Activated T-cell treated with anti-CD3 and anti-CD28 coated beads, Interleukin-2, amount 50 U/mL, for 4 hours (primary cell): ENCODE measurements around the gene GCNT2. TPM values are rescaled to one million over a fixed set of nuclear protein-coding genes. Genes with fewer than 3 reads are reported as not detected.
"Not testable (repeated sequence)": the region's sequence is repeated elsewhere in the genome, so short reads cannot be mapped to it uniquely, and the experiment has no call there.

ENCODE experiments used
- ATAC-seq, 2 donors: fragments of 200-7000 bp; cut with Tn5 transposase; one replicate each; pipeline ENCODE4 v1.10.0; 2021
- DNase-seq: peaks from one replicate; pipeline ENCODE4 v3.0.0-alpha.2; 2020
- H3K27me3 Mint-ChIP-seq: one replicate; pipeline ENCODE4 v1.8.0; 2021; ENCODE audit warnings: low read depth, mixed read lengths
- H3K36me3 Mint-ChIP-seq: one replicate; pipeline ENCODE4 v1.8.0; 2022; ENCODE audit warnings: mixed read lengths; ENCODE audit not compliant: insufficient read depth
- H3K4me1 Mint-ChIP-seq: one replicate; pipeline ENCODE4 v1.8.0; 2021; ENCODE audit warnings: low read depth, mixed read lengths
- H3K4me3 Mint-ChIP-seq: one replicate; pipeline ENCODE4 v1.8.0; 2021; ENCODE audit warnings: mild to moderate bottlenecking, moderate library complexity, mixed read lengths
- H3K9me3 Mint-ChIP-seq: one replicate; pipeline ENCODE4 v1.8.0; 2021; ENCODE audit warnings: mixed read lengths
- total RNA-seq, 3 donors: library from RNA; stranded (reverse); gene quantifications; one replicate each; pipeline ENCODE4 v1.2.1, GENCODE V29; 2021

The GCNT2 gene
- total RNA-seq, 3 donors from 2014 or later: 0.71 to 0.92 (median 0.78) TPM

DNA sequence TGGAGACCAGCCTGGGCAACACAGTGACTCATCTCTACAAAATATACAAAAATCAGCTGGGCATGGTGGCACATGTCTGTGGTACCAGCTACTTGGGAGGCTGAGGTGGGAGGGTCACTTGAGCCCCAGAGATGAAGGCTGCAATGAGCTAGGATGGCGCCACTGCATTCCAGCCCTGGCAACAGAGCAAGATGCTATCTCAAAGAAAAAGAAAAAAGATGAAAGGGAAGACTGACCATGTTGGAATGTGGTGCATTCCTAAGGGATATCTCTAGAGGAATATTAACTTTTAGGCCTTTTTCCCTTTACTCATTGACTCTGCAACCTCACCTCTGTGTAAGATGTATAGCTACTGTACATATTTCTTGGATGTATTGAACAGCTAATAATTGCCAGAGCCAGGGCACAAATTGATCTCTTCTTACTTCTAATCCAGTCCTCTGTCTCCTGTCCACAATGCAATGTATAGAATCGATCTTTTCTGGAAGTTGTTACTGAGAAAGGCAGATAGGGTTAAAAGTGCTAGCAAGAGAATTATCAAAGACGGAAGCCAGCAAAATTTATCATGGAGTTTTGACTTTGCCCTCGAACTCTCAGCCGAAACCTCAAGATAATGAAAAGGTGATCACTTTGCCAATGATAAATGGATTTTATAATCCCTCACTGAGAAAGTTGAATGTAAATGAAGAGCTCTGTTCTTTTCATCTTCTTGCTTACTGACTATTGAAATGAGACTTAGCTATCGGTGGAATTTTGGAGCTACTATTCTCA is 46.3 kb downstream of the GCNT2 start:
- H3K4me3 Mint-ChIP-seq: no peak overlapping the region
- no peak for ATAC-seq
- no peaks in the 10 kb centered on the region for H3K4me1 Mint-ChIP-seq

DNA sequence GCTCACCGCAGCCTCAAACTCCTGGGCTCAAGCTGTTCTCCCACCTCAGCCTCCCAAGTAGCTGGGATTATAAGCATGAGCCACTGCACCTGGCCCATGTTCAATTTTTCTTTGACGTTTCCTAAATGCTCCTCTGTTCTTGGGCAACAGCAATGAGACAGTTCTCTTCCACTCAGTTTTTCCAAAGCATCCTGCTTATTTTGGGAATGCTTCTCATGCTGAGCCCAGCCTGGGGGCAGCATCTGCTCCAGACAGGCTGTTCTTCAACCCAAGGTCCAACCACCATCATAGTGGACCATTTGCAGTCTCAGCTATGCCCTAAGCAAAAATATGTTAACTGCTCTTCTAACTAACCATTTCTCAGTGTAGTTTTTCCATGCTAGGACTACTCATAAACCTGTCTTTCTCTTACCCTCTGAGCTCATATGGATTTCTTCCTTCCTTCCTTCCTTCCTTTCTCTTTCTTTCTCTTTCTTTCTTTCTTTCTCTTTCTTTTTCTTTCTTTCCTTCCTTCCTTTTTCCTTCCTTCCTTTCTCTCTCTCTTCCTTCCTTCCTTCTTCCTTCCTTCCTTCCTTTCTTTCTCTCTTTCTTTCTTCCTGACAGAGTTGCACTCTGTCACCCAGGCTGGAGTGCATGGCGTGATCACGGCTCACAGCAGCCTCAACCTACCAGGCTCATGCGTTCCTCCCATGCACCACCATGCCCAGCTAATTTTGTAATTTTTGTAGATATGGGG is 48.4 kb downstream of the GCNT2 start:
- H3K27me3 Mint-ChIP-seq: no peaks in the 10 kb centered on the region
- no peak for ATAC-seq

More for the DNA sequence above, 46.3 kb downstream of the GCNT2 start:
- Mint-ChIP-seq H3K36me3 (peaks cover 8% of the 10 kb centered on the region), H3K9me3 (no peaks in the 10 kb centered on the region), H3K27me3 (no peaks in the 10 kb centered on the region)
- no peak for DNase-seq

DNA sequence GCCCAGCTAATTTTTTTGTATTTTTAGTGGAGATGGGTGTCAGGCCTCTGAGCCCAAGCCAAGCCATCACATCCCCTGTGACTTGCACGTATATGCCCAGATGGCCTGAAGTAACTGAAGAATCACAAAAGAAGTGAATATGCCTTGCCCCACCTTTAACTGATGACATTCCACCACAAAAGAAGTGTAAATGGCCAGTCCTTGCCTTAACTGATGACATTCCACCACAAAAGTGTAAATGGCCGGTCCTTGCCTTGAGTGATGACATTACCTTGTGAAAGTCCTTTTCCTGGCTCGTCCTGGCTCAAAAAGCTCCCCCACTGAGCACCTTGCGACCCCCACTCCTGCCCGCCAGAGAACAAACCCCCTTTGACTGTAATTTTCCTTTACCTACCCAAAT is 54.4 kb downstream of the GCNT2 start:
- not testable (repeated sequence) for H3K36me3 Mint-ChIP-seq, DNase-seq, H3K27me3 Mint-ChIP-seq, H3K4me3 Mint-ChIP-seq, H3K9me3 Mint-ChIP-seq, ATAC-seq, H3K4me1 Mint-ChIP-seq

More for the DNA sequence above, 48.4 kb downstream of the GCNT2 start:
- Mint-ChIP-seq H3K36me3 (peaks cover 8% of the 10 kb centered on the region), H3K4me3 (no peak overlapping the region), H3K9me3 (no peaks in the 10 kb centered on the region), H3K4me1 (no peaks in the 10 kb centered on the region)
- DNase-seq: no peak

DNA sequence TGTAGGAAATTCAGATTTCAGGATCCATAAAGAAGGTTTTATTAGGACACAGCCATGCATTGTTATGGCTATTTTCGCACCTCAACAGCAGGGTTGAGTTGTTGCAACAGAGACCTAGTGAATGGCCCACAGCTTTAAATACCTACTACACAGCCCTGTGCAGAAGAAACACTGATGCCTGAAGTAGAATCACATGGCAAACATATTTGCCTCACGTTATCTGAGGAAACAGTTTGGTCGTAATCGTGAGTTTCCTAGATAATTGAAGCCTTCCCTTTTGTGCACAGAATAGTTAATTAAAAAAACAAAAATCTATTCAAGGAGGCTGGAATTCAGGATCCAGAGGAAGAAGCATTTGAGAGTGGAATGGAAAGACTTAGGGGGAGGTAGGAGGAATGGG is 55.1 kb downstream of the GCNT2 start:
- Mint-ChIP-seq H3K4me3 (no peak overlapping the region), H3K9me3 (no peaks in the 10 kb centered on the region), H3K4me1 (no peaks in the 10 kb centered on the region), H3K27me3 (no peaks in the 10 kb centered on the region), H3K36me3 (peaks cover 2% of the 10 kb centered on the region)
- DNase-seq (no peak), ATAC-seq (no peak)

DNA sequence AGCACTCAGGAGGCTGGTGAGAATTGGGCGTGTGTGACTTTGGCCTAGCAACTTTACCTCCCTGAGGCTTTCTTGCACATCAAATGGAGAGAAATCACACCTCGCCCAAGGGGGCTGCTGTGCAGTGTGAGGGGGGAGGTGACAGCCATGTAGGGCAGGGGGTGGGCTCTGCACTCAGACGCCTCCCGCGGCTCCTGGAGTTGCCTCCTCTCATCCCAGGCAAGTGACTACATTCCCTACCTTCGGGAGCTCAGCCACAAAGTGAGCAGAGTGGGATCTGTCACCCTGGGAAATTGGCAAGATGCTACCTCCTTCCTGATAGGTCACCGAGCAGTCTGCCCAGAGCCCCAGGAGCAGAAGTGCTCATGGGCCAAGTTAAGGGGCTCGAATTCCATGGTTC is 56.0 kb downstream of the GCNT2 start:
- no peaks in the 10 kb centered on the region for H3K27me3 Mint-ChIP-seq
- no peaks in the 10 kb centered on the region for H3K9me3 Mint-ChIP-seq
- peaks cover 2% of the 10 kb centered on the region for H3K36me3 Mint-ChIP-seq
- no peak overlapping the region for H3K4me3 Mint-ChIP-seq
- DNase-seq (no peak), ATAC-seq (no peak)
- H3K4me1 Mint-ChIP-seq: no peaks in the 10 kb centered on the region

DNA sequence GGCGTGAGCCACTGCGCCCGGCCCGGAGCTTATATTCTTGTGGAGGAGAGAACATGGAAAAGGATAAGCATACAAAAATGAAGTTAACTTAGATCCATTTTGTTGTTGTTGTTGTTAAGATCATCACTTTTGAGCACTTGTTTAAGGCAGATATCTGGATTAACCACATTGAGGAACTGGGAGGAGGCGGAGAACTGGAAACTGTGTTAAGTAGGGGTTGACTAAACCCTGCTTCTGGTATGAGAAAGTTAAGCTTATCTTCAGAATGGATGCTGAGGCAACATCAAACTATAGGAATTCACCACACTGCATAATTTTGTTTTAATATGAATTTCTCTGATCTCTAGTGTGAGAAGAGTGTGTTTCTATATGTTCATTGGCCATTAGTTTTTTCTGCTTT is 57.6 kb downstream of the GCNT2 start:
- DNase-seq (no peak), ATAC-seq (no peak)
- Mint-ChIP-seq H3K27me3 (no peaks in the 10 kb centered on the region), H3K36me3 (peaks cover 2% of the 10 kb centered on the region), H3K9me3 (no peaks in the 10 kb centered on the region), H3K4me1 (no peaks in the 10 kb centered on the region), H3K4me3 (no peak overlapping the region)

DNA sequence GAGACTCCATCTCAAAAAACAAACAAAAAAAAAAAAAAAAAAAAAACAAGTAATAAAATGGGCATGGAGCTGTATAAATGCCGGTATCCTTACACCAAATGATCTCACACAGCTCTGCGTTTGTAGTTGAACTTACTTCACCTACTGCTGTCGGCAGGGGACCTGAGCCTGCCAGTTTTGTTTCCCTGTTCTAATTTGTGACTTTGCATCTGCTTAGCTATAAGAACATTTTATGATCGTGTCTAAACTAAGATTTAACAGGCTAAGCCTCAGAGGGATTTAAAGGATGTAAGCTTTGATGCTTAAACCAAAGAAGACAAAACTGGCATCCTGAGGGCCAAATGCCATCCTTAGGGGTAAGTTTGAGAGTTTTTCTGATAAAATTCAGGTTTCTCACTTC is 58.7 kb downstream of the GCNT2 start:
- no peaks in the 10 kb centered on the region for H3K9me3 Mint-ChIP-seq
- no peaks in the 10 kb centered on the region for H3K27me3 Mint-ChIP-seq
- H3K4me1 Mint-ChIP-seq: no peaks in the 10 kb centered on the region
- no peak overlapping the region for H3K4me3 Mint-ChIP-seq
- DNase-seq: no peak
- H3K36me3 Mint-ChIP-seq: peaks cover 1% of the 10 kb centered on the region
- no peak for ATAC-seq

DNA sequence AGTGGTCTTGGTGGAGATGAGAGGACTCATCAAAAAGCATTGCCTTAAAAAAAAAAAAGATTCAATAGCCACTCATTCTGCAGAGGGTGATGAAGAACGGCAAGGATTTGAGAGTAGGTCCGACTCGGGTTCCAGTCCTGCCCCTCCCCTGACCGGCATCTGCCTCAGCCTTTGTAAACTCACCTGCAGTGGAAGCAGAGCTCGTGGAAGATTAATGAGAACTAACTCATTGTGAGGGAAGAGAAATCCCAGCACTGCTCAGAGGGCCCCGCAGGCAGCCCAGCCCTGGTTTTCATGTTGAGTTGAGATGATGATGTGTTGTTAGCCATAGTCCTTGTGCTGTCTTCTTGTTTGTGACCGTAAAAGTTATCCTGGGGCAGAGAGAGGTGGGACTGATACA is 59.4 kb downstream of the GCNT2 start:
- DNase-seq: no peak
- Mint-ChIP-seq H3K4me1 (no peaks in the 10 kb centered on the region), H3K4me3 (no peak overlapping the region), H3K9me3 (no peaks in the 10 kb centered on the region), H3K36me3 (peaks cover 4% of the 10 kb centered on the region), H3K27me3 (no peaks in the 10 kb centered on the region)
- no peak for ATAC-seq

DNA sequence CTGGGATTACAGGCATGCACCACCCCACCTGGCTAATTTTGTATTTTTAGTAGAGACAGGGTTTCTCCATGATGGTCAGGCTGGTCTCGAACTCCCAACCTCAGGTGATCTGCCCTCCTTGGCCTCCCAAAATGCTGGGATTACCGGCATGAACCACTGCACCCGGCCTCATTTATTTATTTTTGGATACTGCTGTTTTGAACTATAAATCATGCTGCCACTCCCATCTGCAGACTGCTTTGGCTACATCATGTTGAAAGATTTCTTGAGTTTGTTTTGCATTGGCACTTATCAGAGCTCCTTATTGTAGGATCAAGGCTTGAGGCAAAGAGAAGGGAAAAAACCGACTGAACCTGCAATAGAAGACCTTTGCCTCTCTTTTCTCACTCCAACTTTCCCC is 60.3 kb downstream of the GCNT2 start:
- not testable (repeated sequence) for H3K27me3 Mint-ChIP-seq, H3K4me1 Mint-ChIP-seq, H3K9me3 Mint-ChIP-seq, DNase-seq, ATAC-seq, H3K4me3 Mint-ChIP-seq, H3K36me3 Mint-ChIP-seq

DNA sequence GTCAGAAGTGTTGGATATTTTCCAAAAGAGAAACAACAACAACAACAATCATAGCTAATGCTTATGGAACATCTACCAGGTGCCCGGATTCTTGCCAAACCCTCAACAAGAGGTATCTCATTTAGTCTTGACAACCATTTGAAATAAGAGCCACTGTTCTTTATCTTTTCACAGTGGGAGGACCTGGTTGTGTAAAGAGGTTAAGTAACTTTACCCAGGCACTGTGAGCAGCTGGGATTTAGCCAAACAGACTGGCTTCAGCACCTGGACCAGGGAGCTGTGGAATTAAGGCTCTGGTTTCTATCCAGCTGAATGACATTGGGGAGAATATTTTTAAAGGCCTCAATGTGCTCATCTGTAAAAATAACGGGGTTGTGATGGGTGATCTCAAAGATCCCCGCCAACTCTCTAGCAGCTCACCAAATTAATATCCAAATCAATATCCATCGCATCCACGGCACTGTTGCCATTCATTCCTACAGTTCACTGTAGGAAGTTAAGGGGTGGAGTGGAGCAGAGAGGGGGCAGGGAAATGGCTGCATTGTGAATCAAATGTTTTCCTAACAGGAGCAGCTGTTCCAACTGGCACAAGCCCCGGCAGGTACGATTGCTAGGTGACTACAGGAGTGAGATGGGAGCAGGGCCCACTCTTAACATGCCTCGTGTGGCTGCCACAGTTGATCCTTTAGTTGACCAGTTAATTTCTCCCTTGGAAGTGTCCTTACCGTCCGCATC is 61.8 kb downstream of the GCNT2 start:
- no peaks in the 10 kb centered on the region for H3K27me3 Mint-ChIP-seq
- no peak overlapping the region for H3K4me3 Mint-ChIP-seq
- no peaks in the 10 kb centered on the region for H3K9me3 Mint-ChIP-seq
- DNase-seq: no peak
- no peaks in the 10 kb centered on the region for H3K4me1 Mint-ChIP-seq
- ATAC-seq: no peak
- H3K36me3 Mint-ChIP-seq: peaks cover 4% of the 10 kb centered on the region

DNA sequence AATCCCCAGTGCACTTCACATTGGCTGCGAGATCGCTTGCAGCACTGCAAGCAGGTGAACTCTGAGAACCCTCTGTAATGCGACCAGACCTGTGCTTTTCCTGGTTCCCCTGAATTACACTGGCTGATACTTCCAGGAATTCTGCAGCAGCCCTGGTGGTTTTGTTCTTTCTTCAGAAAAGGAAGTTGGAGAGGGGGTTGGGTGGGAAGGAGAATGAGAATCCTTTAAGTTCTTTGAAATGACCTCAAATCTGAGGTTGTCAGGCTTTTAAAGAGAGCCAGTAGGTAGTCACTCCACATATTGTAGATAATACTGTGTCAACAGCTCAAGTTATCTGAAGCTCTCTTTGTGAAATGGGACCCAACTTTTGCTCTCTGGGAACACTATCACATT is 62.4 kb downstream of the GCNT2 start:
- Mint-ChIP-seq H3K9me3 (no peaks in the 10 kb centered on the region), H3K4me3 (no peak overlapping the region), H3K27me3 (no peaks in the 10 kb centered on the region), H3K4me1 (no peaks in the 10 kb centered on the region), H3K36me3 (peaks cover 4% of the 10 kb centered on the region)
- ATAC-seq (no peak), DNase-seq (no peak)

DNA sequence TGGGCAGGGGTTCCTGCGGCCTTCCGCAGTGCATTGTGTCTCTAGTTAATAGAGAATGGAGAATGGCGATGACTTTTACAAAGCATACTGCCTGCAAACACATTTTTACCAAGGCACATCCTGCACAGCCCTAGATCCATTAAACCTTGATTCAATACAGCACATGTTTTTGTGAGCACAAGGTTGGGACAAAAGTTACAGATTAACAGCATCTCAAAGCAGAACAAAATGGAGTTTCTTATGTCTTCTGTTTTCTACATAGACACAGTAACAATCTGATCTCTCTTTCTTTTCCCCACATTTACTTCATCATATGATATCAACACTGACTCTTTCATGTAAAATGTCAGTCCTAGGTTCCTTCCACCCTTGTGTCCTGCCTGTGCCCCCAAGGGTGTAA is 63.5 kb downstream of the GCNT2 start:
- Mint-ChIP-seq H3K27me3 (no peaks in the 10 kb centered on the region), H3K9me3 (no peaks in the 10 kb centered on the region), H3K4me1 (no peaks in the 10 kb centered on the region), H3K4me3 (no peak overlapping the region), H3K36me3 (peaks cover 4% of the 10 kb centered on the region)
- no peak for ATAC-seq
- DNase-seq: no peak

DNA sequence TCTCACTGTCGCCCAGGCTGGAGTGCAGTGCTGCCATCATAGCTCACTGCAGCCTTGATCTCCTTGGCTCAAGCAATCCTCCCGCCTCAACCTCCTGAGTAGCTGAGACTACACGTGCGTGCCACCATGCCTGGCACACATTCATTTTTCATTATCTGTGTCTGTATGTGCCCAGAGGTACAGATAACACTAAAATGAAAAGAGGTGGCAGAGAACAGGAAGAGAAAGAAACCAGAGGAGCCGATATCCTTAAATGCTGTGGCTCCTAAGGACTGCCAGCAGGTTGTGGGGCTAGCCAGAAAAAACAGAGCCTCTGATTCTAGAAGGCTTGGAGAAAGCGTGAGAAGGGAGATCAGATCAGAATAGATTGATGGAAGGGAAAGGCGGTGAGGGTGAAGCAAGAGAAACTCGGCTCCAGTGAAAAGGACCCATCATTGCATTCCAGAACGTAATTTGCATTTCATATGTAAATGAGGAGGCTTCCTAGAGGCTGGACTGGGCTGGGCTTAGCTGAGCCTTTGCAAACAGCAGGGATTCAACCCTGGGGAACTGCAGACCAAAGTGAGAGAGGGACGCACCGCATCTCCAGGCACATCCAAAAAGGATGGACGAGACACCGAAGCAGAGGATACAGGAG is 64.2 kb downstream of the GCNT2 start:
- peaks cover 4% of the 10 kb centered on the region for H3K36me3 Mint-ChIP-seq
- H3K27me3 Mint-ChIP-seq: no peaks in the 10 kb centered on the region

DNA sequence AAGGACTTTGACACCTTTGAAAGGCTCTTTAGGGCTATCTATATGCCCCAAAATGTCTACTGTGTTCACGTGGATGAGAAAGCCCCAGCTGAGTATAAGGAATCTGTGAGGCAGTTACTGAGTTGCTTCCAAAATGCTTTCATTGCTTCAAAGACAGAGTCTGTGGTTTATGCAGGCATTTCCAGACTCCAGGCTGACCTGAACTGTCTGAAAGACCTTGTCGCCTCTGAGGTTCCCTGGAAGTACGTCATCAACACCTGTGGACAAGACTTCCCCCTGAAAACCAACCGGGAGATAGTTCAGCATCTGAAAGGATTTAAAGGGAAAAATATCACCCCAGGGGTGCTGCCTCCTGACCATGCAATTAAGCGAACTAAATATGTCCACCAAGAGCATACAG is 65.2 kb downstream of the GCNT2 start:
- ATAC-seq (no peak), DNase-seq (no peak)
- Mint-ChIP-seq H3K4me1 (no peaks in the 10 kb centered on the region), H3K36me3 (peaks cover 4% of the 10 kb centered on the region), H3K27me3 (no peaks in the 10 kb centered on the region), H3K9me3 (no peaks in the 10 kb centered on the region), H3K4me3 (no peak overlapping the region)

More for the DNA sequence above, 64.2 kb downstream of the GCNT2 start:
- Mint-ChIP-seq H3K4me1 (no peaks in the 10 kb centered on the region), H3K4me3 (no peak overlapping the region), H3K9me3 (no peaks in the 10 kb centered on the region)
- ATAC-seq: no peak
- no peak for DNase-seq
